GM18951 (cell line): Measurements from ENCODE around the gene DCHS2.
"Not testable (repeated sequence)": the region's sequence is repeated elsewhere in the genome, so short reads cannot be mapped to it uniquely, and the experiment has no call there.

Experiments used
- POLR2A ChIP-seq: IDR thresholded peaks from 4 replicates; pipeline ENCODE4 v1.6.1; 2011; ENCODE audit warnings: mild to moderate bottlenecking; ENCODE audit not compliant: insufficient read length, insufficient read depth; ENCODE audit errors: extremely low read depth
- in situ Hi-C: fragments of 300-500 bp; cut with MboI; formaldehyde crosslinking; loops from one replicate; pipeline ENCODE4 v1.12.0; 2022; ENCODE audit warnings: low sequenced_read_pairs, mixed read lengths, inconsistent platforms; ENCODE audit not compliant: unreplicated experiment

DCHS2 gene

GRCh38 chr4:154294652-154295350 lies 196.8 kb downstream of the DCHS2 start:
- no peak for TF ChIP-seq POLR2A
- in situ Hi-C loops, result no loop called here

GRCh38 chr4:154293427-154293826 lies 198.2 kb downstream of the DCHS2 start:
- in situ Hi-C loops, result no loop called here
- TF ChIP-seq POLR2A, result no peak

- no peak for TF ChIP-seq POLR2A
- in situ Hi-C loops, result no loop called here
Observed at GRCh38 chr4:154292589-154292988, 199.0 kb downstream of the DCHS2 start.

GRCh38 chr4:154277172-154277571 lies 214.4 kb downstream of the DCHS2 start:
- in situ Hi-C loops, result no loop called here
- TF ChIP-seq POLR2A, result no peak

- TF ChIP-seq POLR2A, result no peak
- in situ Hi-C loops, result no loop called here
Observed at GRCh38 chr4:154276496-154276895, 215.1 kb downstream of the DCHS2 start.

GRCh38 chr4:154254999-154255398 lies 236.6 kb downstream of the DCHS2 start:
- in situ Hi-C loops, result no loop called here
- no peak for TF ChIP-seq POLR2A

GRCh38 chr4:154234576-154234975 lies 257.0 kb downstream of the DCHS2 start:
- in situ Hi-C loops, result no loop called here
- TF ChIP-seq POLR2A, result no peak

GRCh38 chr4:154231806-154232478 lies 259.7 kb downstream of the DCHS2 start:
- in situ Hi-C loops, result no loop called here
- no peak for TF ChIP-seq POLR2A

GRCh38 chr4:154230723-154231122 lies 260.9 kb downstream of the DCHS2 start:
- in situ Hi-C loops, result no loop called here

GRCh38 chr4:154230091-154230490 lies 261.5 kb downstream of the DCHS2 start:
- in situ Hi-C loops, result no loop called here
- no peak for TF ChIP-seq POLR2A

More at GRCh38 chr4:154230723-154231122, 260.9 kb downstream of the DCHS2 start:
- no peak for TF ChIP-seq POLR2A

- in situ Hi-C loops, result no loop called here
- TF ChIP-seq POLR2A, result no peak
Observed at GRCh38 chr4:154222875-154223274, 268.7 kb downstream of the DCHS2 start.

GRCh38 chr4:154218051-154218450 lies 273.5 kb downstream of the DCHS2 start:
- TF ChIP-seq POLR2A, result no peak
- in situ Hi-C loops, result no loop called here

- in situ Hi-C loops, result not testable (repeated sequence)
Observed at GRCh38 chr4:154217384-154217783, 274.2 kb downstream of the DCHS2 start.

GRCh38 chr4:154211506-154211905 lies 280.1 kb downstream of the DCHS2 start:
- in situ Hi-C loops, result no loop called here

More at GRCh38 chr4:154211506-154211905, 280.1 kb downstream of the DCHS2 start:
- no peak for TF ChIP-seq POLR2A
